Erythroblast (primary cell): ENCODE results near the gene THSD7A.

ENCODE experiments used
- GATA1 ChIP-seq: IDR thresholded peaks from 2 replicates; pipeline ENCODE4 v1.6.1; 2011; ENCODE audit warnings: low read depth, mild to moderate bottlenecking, control low read depth, low read length, moderate library complexity
- POLR2A ChIP-seq: IDR thresholded peaks from 2 replicates; pipeline ENCODE4 v1.6.1; 2011; ENCODE audit warnings: mild to moderate bottlenecking, low read length

DNA sequence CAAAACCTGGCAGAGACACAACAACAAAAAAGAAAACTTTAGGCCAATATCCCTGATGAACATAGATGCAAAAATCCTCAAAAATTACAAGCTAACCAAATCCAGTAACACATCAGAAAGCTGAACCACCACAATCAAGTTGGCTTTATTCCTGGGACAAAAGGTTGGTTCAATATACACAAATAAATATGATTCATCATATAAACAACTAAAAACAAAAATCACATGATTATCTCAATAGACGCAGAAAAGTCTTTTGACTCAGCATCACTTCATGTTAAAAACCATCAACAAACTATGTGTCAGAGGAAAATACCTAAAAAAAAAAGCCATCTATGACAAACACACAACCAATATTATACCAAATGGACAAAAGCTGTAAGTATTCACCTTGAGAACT, 283.5 kb downstream of the THSD7A start:
- TF ChIP-seq POLR2A (no peak), GATA1 (no peak)
